KMS-11 (cell line): ENCODE data around the gene LRRC55.

Experiments used
- H2AFZ ChIP-seq: fragments of 200-600 bp; sonication (generic); 2 replicates; pipeline ENCODE4 v1.6.1; 2016; ENCODE audit warnings: antibody characterized with exemption, mixed run types, low read depth
- H3K27ac ChIP-seq: fragments of 200-600 bp; sonication (generic); 2 replicates; pipeline ENCODE4 v1.6.1; 2016; ENCODE audit warnings: mild to moderate bottlenecking, mixed run types
- H3K27me3 ChIP-seq: fragments of 200-600 bp; sonication (generic); 2 replicates; pipeline ENCODE4 v1.6.1; 2017; ENCODE audit warnings: mild to moderate bottlenecking, low read depth, mixed run types, moderate library complexity; ENCODE audit not compliant: insufficient read depth
- H3K36me3 ChIP-seq: fragments of 200-600 bp; sonication (generic); 2 replicates; pipeline ENCODE4 v1.6.1; 2017; ENCODE audit warnings: mild to moderate bottlenecking, mixed run types; ENCODE audit not compliant: insufficient read depth
- H3K4me1 ChIP-seq: fragments of 200-600 bp; sonication (generic); 2 replicates; pipeline ENCODE4 v1.6.1; 2016; ENCODE audit warnings: mild to moderate bottlenecking, low read depth, mixed run types; ENCODE audit not compliant: poor library complexity, severe bottlenecking
- H3K4me2 ChIP-seq: fragments of 200-600 bp; sonication (generic); 2 replicates; pipeline ENCODE4 v1.7.0; 2016; ENCODE audit warnings: mild to moderate bottlenecking, mixed run types
- H3K4me3 ChIP-seq: fragments of 200-600 bp; sonication (generic); IDR thresholded peaks from 2 replicates; pipeline ENCODE4 v1.6.1; 2017; ENCODE audit warnings: low read depth, low read length, mixed read lengths; ENCODE audit not compliant: insufficient read depth
- H3K79me2 ChIP-seq: fragments of 200-600 bp; sonication (generic); 2 replicates; pipeline ENCODE4 v1.6.1; 2016; ENCODE audit warnings: low read depth, mixed run types; ENCODE audit not compliant: insufficient read depth
- H3K9ac ChIP-seq: fragments of 200-600 bp; sonication (generic); 2 replicates; pipeline ENCODE4 v1.6.1; 2016; ENCODE audit warnings: mild to moderate bottlenecking, mixed run types
- H4K20me1 ChIP-seq: fragments of 200-600 bp; sonication (generic); 2 replicates; pipeline ENCODE4 v1.6.1; 2016; ENCODE audit warnings: mild to moderate bottlenecking, mixed run types; ENCODE audit not compliant: insufficient read depth
- CTCF ChIP-seq: fragments of 200-600 bp; sonication (generic); conservative IDR thresholded peaks from 2 replicates; pipeline ENCODE4 v1.6.1; 2017; ENCODE audit warnings: low read depth, mild to moderate bottlenecking, antibody characterized with exemption, low read length, moderate library complexity, mixed read lengths

LRRC55 gene

GRCh38 chr11:57224128-57224527, 42.4 kb downstream of the LRRC55 start:
- H3K9ac ChIP-seq: no peak overlapping the region
- H4K20me1 ChIP-seq: no peaks in the 10 kb centered on the region
- H3K4me2 ChIP-seq: no peak overlapping the region
- TF ChIP-seq CTCF: no peak
- no peak overlapping the region for H3K27ac ChIP-seq
- no peaks in the 10 kb centered on the region for H3K79me2 ChIP-seq
- H3K36me3 ChIP-seq: no peaks in the 10 kb centered on the region
- no peaks in the 10 kb centered on the region for H3K27me3 ChIP-seq
- H3K4me3 ChIP-seq: no peak overlapping the region
- no peak overlapping the region for H2AFZ ChIP-seq
- no peaks in the 10 kb centered on the region for H3K4me1 ChIP-seq

- TF ChIP-seq CTCF: no peak
- H3K4me1 ChIP-seq: no peaks in the 10 kb centered on the region
- no peak overlapping the region for H3K4me3 ChIP-seq
- H3K36me3 ChIP-seq: no peaks in the 10 kb centered on the region
- no peak overlapping the region for H3K27ac ChIP-seq
- no peaks in the 10 kb centered on the region for H4K20me1 ChIP-seq
- no peak overlapping the region for H2AFZ ChIP-seq
- H3K27me3 ChIP-seq: no peaks in the 10 kb centered on the region
- no peak overlapping the region for H3K9ac ChIP-seq
- H3K4me2 ChIP-seq: no peak overlapping the region
- no peaks in the 10 kb centered on the region for H3K79me2 ChIP-seq
These were observed 42.8 kb downstream of the LRRC55 start for GRCh38 chr11:57224537-57224936.

GRCh38 chr11:57228600-57228999, 46.8 kb downstream of the LRRC55 start:
- H2AFZ ChIP-seq: no peak overlapping the region
- no peaks in the 10 kb centered on the region for H4K20me1 ChIP-seq
- H3K79me2 ChIP-seq: no peaks in the 10 kb centered on the region
- H3K27ac ChIP-seq: no peak overlapping the region
- TF ChIP-seq CTCF: no peak
- H3K9ac ChIP-seq: no peak overlapping the region
- no peaks in the 10 kb centered on the region for H3K4me1 ChIP-seq
- no peak overlapping the region for H3K4me3 ChIP-seq
- H3K36me3 ChIP-seq: no peaks in the 10 kb centered on the region
- no peak overlapping the region for H3K4me2 ChIP-seq
- no peaks in the 10 kb centered on the region for H3K27me3 ChIP-seq

GRCh38 chr11:57230316-57230715, 48.6 kb downstream of the LRRC55 start:
- Histone ChIP-seq H3K27ac (no peak overlapping the region), H3K4me1 (no peaks in the 10 kb centered on the region), H3K4me3 (no peak overlapping the region), H3K9ac (no peak overlapping the region), H3K79me2 (no peaks in the 10 kb centered on the region), H3K36me3 (no peaks in the 10 kb centered on the region), H4K20me1 (no peaks in the 10 kb centered on the region), H2AFZ (no peak overlapping the region), H3K27me3 (no peaks in the 10 kb centered on the region), H3K4me2 (no peak overlapping the region)
- TF ChIP-seq CTCF: no peak
